ENCODE results near the gene C1orf21.

The C1orf21 gene

DNA sequence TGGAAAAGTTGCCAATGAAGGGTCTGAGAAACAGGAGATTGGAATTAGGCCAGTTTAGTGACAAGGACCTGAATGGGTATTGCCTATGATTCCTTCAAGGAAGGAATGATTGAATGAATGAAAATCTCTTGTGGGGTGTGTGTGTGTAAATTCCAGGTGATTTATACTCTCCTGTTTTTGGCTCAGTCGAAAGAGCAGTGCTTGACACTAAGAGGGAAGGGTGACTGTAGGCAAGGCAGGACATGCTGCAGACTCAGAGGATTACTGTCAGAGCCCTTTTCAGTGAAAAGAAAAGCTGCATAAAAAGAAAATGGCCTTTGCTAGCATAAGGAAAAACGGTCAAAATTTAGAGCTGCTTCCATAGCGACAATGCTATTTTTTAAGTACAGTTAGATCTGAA is 30.1 kb downstream of the C1orf21 start:
- DNase-seq: no peak

DNA sequence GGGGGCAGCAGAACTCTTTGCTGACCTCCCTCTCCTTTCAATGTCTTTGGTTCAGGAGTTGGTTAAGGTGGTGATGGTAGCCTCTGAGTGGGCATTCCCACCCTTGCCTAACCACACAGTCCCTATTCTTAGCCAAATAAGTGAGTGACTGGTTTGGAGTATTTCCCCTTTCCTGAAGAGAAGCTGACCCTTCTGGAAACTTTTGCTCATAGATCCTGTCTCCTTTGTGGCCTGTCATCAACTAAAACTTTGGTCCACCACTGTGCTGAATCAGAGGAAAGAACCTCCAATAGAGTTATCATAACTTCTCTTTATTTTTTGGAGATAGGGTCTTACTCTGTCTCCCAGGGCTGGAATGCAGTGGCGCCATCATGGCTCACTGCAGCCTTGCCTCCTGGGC is 31.1 kb downstream of the C1orf21 start:
- no peak for DNase-seq

DNA sequence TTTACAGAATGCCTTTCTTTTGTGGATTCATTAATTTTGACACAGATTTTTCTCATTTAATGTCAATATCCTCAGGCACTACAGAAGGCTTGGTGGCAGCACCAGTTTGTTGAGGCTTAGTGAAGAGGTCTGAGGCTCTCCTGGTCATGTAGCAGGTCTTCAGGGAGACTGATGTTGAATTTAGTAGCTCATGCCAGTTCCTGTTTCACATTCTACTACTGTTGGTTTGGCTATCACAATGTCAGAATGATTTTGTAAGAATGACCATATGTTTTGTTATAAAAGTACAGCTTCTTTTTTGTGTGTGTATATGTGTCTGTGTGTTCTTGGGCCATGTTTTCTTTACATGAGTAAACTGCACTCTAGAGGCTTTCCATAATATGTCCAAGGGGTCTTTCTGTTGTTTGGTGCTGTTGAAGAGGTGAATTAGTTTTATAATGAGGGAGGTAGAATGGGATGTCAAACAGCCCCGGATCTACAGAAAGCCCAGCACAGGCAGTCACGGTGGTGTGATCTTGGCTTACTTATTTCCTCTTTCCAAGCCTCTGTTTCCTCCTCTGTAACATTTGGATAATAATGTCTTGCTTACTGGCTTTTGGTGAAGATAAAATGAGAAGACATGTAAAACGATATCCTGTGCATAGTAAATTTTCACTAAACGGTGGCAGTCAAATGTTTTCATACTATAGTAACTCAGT is 32.0 kb downstream of the C1orf21 start:
- DNase-seq: no peak

DNA sequence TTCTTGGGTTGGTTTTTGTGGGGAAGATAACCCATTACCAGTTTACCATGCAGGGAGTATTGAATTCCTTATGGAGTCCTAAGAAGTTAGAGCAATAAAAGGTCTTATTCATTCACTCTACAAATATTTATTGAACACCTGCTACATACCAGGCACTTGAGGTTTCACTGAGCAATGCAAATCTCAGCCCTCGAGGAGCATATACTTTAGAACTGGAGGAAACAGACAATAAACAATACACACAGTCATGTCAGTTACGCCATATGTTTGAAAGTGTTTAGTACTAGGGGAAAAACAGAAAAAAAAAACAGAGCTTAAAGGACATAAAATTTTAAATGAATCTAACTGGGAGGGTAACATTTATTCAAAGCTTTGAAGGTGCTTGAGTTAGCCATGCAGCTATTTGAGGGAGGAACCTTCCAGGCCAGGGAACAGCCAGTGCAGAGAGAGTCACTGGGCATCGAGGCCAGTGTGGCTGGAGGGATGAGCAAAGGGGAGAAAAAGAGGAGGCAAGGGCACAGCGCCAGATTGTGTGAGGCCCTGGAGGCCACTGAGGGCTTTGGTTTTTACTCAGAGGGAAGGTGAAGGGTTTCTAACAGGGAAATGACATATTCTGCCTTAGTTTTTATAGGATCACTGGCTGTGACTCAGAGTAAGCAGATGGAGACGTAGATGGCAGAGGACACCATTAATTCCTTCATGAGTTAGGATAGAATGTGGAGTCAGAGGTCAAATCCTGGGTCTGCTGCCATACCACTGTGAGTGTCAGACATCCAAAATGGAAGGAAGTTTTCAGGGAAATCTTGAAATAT is 32.7 kb downstream of the C1orf21 start:
- DNase-seq: no peak

DNA sequence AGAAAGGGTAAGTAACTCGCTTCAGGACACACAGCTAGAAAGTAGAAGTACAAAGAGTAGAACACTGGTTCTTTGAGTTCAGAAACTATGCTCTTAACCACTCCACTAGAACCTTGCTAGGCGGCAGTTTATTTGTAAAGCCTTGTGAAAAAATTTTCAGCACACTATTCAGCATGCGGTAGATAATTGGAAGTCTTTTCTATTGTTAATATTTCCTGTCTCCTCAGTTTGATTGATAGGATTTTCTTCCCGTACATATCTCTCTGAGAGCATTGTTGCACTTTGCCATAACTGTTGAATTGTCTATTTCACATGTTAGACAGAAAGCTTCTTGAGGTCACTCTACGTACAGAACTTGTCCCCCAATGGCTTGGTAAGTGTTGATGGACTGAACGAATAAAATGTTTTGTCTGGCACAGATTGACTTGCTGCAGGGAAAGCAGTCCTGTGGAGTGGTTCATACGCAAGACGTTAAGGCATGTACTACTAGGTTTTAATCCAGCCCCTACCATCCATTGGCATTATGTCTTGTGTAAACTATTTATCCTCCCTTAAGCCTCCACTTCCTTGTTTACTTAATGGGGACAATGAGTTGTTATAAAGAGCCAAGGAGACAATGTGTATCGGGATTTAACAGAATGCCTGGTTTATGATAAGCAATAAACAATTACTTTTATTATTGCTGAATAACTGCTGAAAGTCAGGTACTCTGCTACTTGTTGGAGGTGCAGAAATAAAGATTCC is 35.8 kb downstream of the C1orf21 start:
- no peak for DNase-seq

DNA sequence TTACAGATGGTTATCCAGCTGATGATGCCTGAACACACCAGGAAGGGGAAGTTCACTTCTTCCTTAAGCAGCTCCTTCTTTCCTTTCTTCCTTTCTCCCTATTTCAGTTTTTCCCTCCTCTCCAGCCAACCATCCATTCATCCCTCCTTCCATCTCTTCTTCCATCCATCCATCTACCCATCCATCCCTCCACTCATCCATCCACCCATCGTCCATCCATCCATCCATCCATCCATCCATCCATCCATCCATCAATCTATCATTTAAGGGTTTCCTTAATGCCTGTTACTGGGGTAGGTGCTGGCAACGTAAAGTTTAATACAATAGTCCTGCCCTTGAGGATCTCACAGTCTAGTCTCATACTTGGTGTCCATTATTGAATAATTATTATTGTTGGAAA is 36.8 kb downstream of the C1orf21 start:
- no peak for DNase-seq

DNA sequence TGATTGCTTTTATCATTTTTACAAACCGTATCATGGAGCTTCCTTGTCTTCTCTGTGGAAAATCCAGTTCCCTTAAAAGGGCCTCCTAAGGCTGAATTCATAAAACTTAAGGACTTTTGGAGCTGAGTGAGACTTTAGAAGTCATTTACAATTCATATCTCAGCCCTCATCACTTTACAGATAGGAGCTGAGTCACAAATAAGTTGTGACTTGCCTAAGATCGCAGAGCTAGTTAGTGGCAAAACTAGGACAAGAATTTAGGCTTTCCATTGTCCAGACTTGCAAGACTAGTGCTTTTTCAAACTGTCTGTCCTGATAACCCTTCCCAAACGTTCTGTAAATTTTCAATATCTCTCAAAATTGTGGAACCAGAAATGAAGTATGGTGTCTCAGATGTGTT is 37.3 kb downstream of the C1orf21 start:
- no peak for DNase-seq

DNA sequence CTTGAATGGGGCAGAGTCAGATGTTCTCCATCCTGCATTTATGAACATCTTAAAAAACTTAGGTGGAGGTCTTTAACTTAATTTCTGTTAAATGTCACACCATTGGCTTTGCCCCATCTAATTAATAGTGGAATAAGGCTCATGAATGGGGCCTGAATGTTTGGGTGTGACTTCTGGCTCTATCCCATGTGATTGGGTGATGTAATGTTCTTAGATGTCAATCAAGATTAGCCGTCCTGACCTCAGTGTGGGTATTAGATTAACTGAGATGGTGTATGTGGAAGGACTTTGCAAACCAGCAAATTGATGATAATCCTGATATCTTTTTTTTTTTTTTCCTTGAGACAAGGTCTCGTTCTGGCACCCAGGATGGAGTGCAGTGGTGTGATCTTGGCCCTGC is 38.1 kb downstream of the C1orf21 start:
- DNase-seq: no peak

DNA sequence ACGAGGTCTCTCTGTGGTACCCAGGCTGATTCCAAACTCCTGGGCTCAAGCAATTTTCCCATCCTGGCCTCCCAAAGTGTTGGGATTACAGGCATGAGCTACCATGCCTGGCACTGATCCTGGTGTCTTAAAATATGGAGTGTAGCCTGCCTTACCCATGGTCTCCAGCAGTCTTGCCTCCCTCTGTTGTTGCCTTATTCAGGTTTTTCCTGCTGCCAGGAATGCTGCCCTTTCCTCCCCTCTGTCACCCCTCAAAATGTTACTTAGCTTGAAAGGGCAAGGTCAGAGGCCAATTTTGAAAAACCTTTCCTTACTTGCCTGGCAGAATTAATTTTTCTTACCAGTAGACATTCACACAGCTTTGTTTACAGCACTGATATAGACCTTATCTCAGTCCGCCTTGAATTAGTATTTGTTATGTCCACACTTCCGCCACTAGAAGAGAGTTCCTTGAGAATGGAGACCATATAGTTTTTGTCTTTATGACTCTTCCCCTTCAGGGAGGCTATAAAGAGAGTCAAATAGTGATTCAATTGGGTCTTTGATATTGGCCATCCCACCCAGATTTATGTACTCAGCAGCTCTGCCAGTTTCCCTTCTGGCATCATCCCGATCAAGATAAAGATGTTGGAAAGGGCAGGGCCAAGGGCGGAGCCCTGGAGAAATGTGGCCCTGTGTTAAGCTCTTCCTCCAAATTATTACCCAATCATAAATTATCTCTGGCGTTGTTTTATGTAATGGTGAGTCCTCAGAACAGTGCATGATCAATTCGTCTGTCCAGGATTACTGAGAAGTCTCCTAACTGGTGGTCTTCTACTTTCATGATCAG is 38.8 kb downstream of the C1orf21 start:
- DNase-seq: no peak

DNA sequence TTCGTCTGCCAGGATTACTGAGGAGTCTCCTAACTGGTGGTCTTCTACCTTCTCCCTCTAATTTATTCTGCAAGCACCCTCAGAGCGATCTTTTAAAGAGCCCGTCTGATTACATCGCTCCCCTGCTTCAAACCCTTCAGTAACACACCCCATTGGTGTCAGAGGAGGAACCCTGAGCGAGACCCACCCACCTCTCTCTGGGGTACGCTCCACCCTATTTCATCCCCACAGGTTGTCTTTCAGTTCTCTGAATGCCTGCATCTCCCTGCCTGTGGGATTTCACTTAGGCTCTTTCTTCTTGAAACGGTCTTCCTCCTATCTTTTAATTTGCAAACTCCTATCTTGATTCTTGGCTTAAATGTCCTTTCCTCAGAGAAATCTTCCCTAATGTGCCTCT is 39.4 kb downstream of the C1orf21 start:
- DNase-seq: no peak

DNA sequence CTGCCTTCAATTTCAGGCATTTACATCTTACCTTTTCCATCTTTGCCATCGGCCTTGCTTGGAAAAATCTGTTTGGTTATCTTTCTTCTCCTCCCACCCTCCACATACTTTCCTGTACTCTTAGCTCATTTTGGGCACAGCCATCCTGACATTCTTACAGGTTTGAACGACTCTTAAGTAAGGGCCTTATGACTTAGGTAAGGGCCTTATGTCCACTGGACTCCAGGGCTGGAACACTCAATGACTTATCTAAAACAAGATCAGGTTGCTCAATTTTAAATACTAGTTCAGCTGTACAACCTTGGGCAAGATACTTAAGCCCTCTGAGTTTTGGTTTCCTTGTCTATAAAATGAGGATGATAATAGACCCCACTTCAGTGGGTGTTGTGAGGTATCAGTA is 40.9 kb downstream of the C1orf21 start:
- no peak for DNase-seq

DNA sequence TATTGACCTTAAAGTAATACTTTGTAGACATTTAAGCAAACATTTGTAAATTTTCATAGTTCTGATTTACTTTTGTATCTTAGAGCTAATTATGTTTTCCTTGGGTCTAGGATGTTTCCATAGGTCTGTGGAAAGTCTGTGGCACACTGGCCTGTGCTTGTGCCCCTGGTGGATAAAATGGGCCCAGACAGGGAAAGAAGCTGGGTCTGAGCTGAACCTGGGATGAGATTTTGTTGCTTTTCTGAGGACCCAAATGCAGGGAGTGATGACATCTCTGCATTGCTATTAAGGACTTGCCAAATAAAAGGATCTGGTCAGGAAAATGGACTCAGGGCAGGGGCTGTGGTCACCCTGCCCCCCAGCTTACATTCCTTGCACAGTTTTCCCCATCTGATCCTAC is 41.8 kb downstream of the C1orf21 start:
- DNase-seq: no peak

DNA sequence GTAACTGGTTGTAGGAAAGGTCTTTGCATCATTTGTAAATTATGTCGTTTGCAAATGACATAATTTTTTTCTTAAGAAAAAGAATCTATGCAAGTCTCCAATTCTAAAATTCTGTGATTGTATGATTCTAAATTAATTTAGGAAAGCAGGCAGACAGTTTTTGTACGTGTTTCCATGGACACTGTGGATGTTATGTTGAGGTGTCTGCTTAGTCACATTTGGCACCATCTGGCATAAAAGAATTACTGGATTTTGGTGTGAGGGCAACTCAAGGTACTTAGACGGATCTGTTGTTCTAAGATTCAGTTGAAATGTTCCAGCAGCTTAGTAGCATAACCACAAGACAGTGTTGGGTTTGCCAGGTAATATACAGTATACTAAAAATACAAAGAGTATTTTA is 42.5 kb downstream of the C1orf21 start:
- no peak for DNase-seq

DNA sequence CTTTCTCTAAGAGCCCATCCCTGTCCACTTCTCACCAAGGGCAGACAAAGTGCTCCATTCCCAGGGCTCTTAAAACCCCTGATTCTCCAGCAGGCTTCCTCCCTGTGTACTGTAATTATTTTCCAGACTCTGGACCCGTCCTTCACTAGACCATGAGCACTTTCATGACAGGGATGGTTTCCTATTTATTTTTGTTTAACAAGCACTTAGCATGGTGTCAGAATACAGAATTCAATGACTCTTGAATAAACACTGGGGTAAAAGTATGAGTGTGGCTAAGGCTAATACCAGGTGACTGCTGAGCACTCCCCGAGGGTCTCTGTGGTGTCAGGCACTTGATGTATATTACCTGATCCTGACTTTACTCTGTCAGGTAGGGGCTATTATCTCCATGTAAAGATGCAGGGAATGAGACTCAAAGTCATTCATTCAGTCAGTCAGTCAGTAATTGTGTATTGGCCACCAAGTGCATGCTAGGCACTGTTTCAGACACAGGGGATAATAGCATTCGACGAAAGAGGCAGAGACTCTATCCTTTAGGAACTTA is 47.2 kb downstream of the C1orf21 start:
- no peak for DNase-seq

DNA sequence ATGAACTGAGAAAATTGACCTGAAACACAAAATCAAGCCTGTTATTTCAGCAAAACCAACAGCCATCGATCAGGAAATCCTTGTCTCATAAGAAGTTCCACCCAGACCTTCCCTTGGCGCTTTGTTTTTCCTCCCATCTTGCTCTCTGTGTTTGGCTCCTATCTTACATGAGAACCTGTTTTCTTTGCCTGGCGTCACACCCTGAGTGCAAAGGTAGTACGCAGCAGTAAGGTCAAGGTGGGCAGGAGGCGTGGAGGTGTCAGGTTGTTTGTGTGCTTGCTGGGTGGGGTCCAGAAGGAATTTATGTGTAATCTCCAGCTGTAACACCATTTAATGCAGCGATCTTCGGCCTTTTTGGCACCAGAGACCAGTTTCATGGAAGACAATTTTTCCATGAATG is 50.5 kb downstream of the C1orf21 start:
- DNase-seq: no peak

DNA sequence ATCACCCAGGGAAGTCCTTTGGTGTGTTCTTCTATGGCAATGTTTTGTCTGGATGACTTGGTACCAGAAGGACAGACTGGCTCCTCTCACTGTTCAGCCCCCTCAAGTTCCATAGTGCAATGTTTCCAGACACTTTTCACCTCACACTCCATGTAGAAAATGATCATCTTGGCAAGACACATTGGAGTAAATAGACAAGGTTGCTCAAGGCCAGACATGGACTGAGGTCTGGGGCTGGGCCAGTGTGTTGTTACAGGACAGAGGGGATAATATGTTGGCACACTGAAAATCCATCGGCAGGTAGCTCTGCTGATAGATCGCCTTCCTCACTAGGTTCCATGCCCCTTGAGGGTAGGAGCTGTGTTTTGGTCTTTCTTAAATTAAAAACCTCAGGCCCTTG is 51.5 kb downstream of the C1orf21 start:
- no peak for DNase-seq

DNA sequence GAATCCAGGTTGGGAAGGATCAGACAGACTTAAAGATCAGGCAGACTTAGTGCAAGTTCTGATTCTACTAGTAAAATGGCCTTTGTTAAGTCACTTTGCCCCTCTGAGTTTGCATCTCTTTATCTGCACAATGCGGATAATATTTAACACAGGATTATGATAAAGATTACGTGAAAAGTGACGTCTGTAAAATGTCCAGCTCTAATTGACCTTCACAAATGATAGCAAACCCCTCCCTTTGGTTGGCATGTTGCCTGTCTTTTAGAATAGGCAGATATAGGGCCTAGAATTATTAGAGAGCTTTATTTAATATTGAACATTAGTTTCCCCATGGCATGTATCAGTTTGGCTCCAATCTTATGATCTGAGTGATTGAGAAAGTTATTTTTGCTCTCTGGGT is 55.4 kb downstream of the C1orf21 start:
- DNase-seq: no peak

DNA sequence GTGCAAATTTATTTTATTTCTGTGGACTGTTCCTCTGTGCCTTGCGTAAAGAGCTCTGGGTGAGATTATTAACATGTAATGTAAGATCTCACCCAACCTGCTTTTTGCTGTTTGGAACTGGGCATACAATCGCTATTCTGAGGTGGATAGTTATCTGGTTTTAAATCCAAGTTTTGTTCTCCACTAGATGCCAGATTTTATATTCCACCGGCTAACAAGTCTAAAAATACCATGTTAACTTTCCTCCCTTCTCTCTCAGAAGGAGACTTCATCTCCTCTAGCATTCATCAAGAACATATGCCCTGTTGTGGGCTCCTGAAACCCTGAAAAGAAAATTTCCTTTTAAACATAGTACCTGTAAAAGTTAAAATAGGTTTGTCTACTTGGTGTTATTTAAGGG is 56.4 kb downstream of the C1orf21 start:
- DNase-seq: no peak

DNA sequence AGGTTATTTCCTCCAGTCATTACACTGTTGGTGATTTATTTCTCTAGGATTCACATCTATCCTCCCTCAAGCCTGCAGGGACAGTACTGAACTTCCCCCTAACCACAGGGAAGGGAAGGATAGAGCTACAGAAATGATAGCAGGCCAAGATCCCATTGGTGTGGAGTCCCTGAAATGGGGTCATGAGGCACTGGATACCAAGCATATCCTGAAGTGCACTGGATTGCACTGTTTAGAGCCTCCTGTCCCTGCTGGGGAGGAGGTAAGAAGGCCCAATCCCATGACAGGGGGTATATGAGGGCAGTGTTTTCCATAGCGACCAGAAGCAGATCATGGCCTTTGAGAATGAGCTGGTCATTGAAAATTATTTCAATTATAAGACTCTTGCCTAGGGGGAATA is 56.8 kb downstream of the C1orf21 start:
- DNase-seq: no peak

DNA sequence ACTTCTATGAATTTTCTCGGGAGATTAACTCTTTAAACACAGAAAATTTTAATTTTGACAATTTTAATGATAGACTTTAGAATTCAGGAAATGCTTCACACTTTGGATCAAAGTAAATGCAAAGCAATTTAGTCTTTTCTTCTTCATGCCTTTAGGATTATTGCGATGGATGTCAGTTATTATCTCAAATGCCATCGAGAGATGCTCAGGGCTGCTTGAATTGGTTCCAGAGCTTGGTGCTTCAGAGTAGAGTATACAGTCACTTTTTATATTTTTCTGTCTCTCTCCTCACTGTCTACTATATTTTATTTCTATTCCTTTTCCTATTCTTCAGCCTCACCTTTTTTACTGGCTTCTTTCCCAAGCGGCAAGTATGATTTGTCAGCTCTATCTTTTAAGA is 59.2 kb downstream of the C1orf21 start:
- DNase-seq: no peak

DNA sequence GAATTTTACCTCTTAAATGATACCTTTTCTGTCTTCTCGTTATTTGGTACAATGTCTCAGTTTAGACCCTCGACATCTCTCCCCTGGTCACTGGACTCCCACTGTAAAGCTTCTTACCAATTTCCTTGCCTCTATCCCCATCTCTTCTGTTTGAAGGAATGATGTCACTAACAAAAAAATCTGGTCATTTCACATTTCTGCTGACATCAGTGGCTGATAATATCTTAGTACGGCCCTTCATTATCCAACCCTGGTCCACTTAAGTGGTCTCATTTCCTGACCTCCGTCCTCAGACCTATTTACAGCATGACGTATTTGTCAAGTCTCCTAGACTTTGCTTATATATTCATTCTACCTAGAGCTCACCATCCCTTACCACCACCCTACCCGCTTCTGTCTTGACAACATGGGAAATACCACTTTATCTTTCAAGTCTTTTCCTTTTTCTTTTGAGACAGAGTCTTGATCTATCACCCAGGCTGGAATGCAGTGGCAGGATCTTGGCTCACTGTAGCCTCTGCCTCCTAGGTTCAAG is 60.9 kb downstream of the C1orf21 start:
- DNase-seq: no peak

DNA sequence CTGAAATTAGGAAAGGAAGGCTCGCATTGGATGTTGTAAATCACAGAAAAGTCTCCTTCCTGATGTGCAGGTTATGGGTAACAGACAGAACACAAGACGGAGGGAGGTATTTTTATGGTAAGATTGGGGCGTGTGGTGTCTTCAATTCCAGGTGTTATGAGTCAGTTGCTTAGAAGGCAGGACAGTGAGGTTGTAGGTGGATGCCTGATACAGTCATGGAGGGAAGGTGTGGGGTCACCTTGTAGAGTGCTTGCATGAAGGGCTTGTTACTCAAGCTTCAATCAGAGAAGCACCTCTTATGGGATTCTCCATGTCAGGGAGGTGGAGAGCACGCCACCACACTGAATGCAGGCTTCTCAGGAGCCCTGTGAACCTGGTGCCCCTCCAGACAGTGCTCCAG is 63.1 kb downstream of the C1orf21 start:
- DNase-seq: no peak

DNA sequence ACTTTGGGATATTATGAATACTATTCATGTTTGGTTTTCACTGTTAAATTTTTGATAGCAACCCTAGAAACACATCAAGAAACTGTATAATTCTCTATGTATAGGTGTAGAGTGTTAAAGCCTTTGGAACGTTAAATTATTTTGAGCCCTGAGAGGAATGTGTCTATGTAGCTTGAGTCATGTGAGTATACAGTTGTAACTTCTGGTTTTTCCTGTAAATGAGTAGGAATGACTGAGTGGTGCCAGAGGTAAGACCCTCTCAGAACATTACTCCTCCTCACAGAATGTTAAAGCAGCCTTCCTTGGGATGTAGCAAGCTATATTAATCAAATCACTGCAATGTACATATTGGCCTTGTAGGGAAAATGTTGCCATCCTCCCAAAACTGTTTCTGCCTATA is 69.0 kb downstream of the C1orf21 start:
- no peak for DNase-seq
